Tibial nerve (tissue), 4 donors: ENCODE measurements around the gene MISP. TPM values are rescaled to one million over a fixed set of nuclear protein-coding genes. Genes with fewer than 3 reads are reported as not detected.
A peak's percentile ranks its signal among the peaks of the same experiment; 100 is the strongest.

Experiments used
- DNase-seq, 2 donors: peaks; one replicate each; pipeline ENCODE4 v3.0.0-alpha.2; 2019; ENCODE audit warnings: low spot score in 2 of 2
- H3K27ac ChIP-seq, 4 donors: fragments of 200-600 bp; sonication (generic) in 3 of 4; one replicate each; pipeline ENCODE4 v1.5.1; 2017 to 2019; ENCODE audit warnings: mild to moderate bottlenecking in 1 of 4
- H3K27me3 ChIP-seq, 2 donors: fragments of 200-600 bp; sonication (generic) in 1 of 2; one replicate each; pipeline versions ENCODE4 v1.5.1 to v1.6.0; 2017 to 2019
- H3K36me3 ChIP-seq, 3 donors: fragments of 200-600 bp; sonication (generic); one replicate each; pipeline ENCODE4 v1.5.1; 2018 to 2019
- H3K4me1 ChIP-seq, 4 donors: fragments of 200-600 bp; sonication (generic) in 3 of 4; one replicate each; pipeline ENCODE4 v1.5.1; 2017 to 2019
- H3K4me3 ChIP-seq, 4 donors: fragments of 200-600 bp; sonication (generic) in 3 of 4; one replicate each; pipeline ENCODE4 v1.5.1; 2017 to 2019; ENCODE audit warnings: mild to moderate bottlenecking in 1 of 4, moderate library complexity in 1 of 4
- H3K9me3 ChIP-seq, 4 donors: fragments of 200-600 bp; sonication (generic) in 3 of 4; one replicate each; pipeline ENCODE4 v1.5.1; 2017 to 2019
- CTCF ChIP-seq, 5 experiments: fragments of 200-600 bp in 3 of 5; fragments of 450-650 bp in 2 of 5; sonication (generic) in 3 of 5; IDR thresholded peaks; one replicate each; pipeline ENCODE4 v1.5.1; 2016 to 2019; ENCODE audit warnings: antibody characterized with exemption in 5 of 5, mild to moderate bottlenecking in 3 of 5, moderate library complexity in 2 of 5
- EP300 ChIP-seq, 2 donors: sonication (generic); formaldehyde crosslinking; IDR thresholded peaks; one replicate each; pipeline ENCODE4 v1.6.1; 2017; ENCODE audit warnings: antibody characterized with exemption in 2 of 2, mild to moderate bottlenecking in 1 of 2
- POLR2A ChIP-seq, 2 donors: fragments of 450-650 bp; IDR thresholded peaks; one replicate each; pipeline ENCODE4 v1.6.1; 2017; ENCODE audit warnings: antibody characterized with exemption in 2 of 2, mild to moderate bottlenecking in 2 of 2, moderate library complexity in 2 of 2
- WGBS, 2 donors: methylation state at CpG; one replicate each; pipeline ENCODE4 v1.1.5; 2018; 5-methylcytosine and 5-hydroxymethylcytosine counted together
- total RNA-seq, 4 donors: library from RNA; depleted of rRNA; stranded (reverse); fragments of >200 nt; gene quantifications; one replicate each; pipeline ENCODE4 v1.1.0, GENCODE V29; 2016

Gene MISP
- total RNA-seq, 4 donors from 2014 or later, result 0.20 to 0.30 TPM; not detected in 2

GRCh38 chr19:792306-792885 is 41.5 kb downstream of the MISP start:
- H3K36me3 ChIP-seq, result no peaks in the 10 kb centered on the region
- no peaks in the 10 kb centered on the region for H3K27me3 ChIP-seq
- H3K4me3 ChIP-seq, result no peak overlapping the region
- H3K4me1 ChIP-seq, result peaks cover 0 to 54% (median 17%) of the 10 kb centered on the region in 4 donors
- H3K27ac ChIP-seq, result peak overlapping the region in 2 of 4 donors; percentile 64 to 66
- WGBS, 2 donors, result 66 to 74% methylated on average over 16 of the region's 16 CpGs
- DNase-seq, result no peak
- TF ChIP-seq EP300 (IDR thresholded peaks at IDR 0.05), result no peak
- no peak for TF ChIP-seq CTCF (IDR thresholded peaks at IDR 0.05)
- TF ChIP-seq POLR2A (IDR thresholded peaks at IDR 0.05), result no peak
- no peaks in the 10 kb centered on the region for H3K9me3 ChIP-seq

GRCh38 chr19:793806-794205 is 42.9 kb downstream of the MISP start:
- WGBS, 2 donors, result 89% methylated on average over 12 of the region's 12 CpGs
- Histone ChIP-seq H3K27ac (no peak overlapping the region), H3K27me3 (no peaks in the 10 kb centered on the region), H3K4me3 (no peak overlapping the region), H3K4me1 (peaks cover 0 to 49% (median 18%) of the 10 kb centered on the region in 4 donors), H3K9me3 (no peaks in the 10 kb centered on the region), H3K36me3 (no peaks in the 10 kb centered on the region)
- DNase-seq, result no peak
- TF ChIP-seq POLR2A (IDR thresholded peaks at IDR 0.05) (no peak), CTCF (IDR thresholded peaks at IDR 0.05) (no peak), EP300 (IDR thresholded peaks at IDR 0.05) (no peak)

GRCh38 chr19:795073-795611 is 44.2 kb downstream of the MISP start:
- TF ChIP-seq EP300 (IDR thresholded peaks at IDR 0.05) (no peak), POLR2A (IDR thresholded peaks at IDR 0.05) (no peak), CTCF (IDR thresholded peaks at IDR 0.05) (no peak)
- H3K27me3 ChIP-seq, result no peaks in the 10 kb centered on the region
- WGBS, 2 donors, result 78 to 84% methylated on average over 28 of the region's 28 CpGs
- H3K36me3 ChIP-seq, result peaks cover 0 to 2% (median 0%) of the 10 kb centered on the region in 3 donors
- H3K4me3 ChIP-seq, result no peak overlapping the region
- H3K4me1 ChIP-seq, result peaks cover 0 to 52% (median 25%) of the 10 kb centered on the region in 4 donors
- H3K27ac ChIP-seq, result peak overlapping the region in 2 of 4 donors; percentile 27 to 43
- H3K9me3 ChIP-seq, result no peaks in the 10 kb centered on the region
- no peak for DNase-seq

GRCh38 chr19:795691-796581 is 45.0 kb downstream of the MISP start:
- Histone ChIP-seq H3K36me3 (peaks cover 0 to 10% (median 0%) of the 10 kb centered on the region in 3 donors), H3K4me1 (peaks cover 3 to 60% (median 33%) of the 10 kb centered on the region in 4 donors), H3K4me3 (peak overlapping the region; percentile 51 to 95 (median 64)), H3K27ac (peak overlapping the region; percentile 60 to 100 (median 90)), H3K27me3 (no peaks in the 10 kb centered on the region), H3K9me3 (no peaks in the 10 kb centered on the region)
- WGBS, 2 donors, result 82 to 84% methylated on average over 27 to 32 of the region's 39 CpGs
- TF ChIP-seq CTCF (IDR thresholded peaks at IDR 0.05), result no peak
- TF ChIP-seq POLR2A (IDR thresholded peaks at IDR 0.05), result no peak
- TF ChIP-seq EP300 (IDR thresholded peaks at IDR 0.05), result no peak
- no peak for DNase-seq
